AG09319 (cell line): ENCODE measurements around the gene NUFIP2.
A peak's percentile ranks its signal among the peaks of the same experiment; 100 is the strongest.

Experiments
- DNase-seq: peaks from one replicate; pipeline ENCODE4 v3.0.0-alpha.2; 2010; ENCODE audit warnings: low read depth; ENCODE audit errors: extremely low read depth
- TF ChIP-seq, protein P1 (sequence below): IDR thresholded peaks from 2 replicates; pipeline ENCODE4 v1.5.1; 2011; ENCODE audit warnings: low read depth, mild to moderate bottlenecking, inconsistent platforms, low read length, moderate library complexity

NUFIP2 gene

GRCh38 chr17:29243792-29244191, 50.2 kb downstream of the NUFIP2 start:
- no peak for DNase-seq
- TF ChIP-seq, protein P1, sequence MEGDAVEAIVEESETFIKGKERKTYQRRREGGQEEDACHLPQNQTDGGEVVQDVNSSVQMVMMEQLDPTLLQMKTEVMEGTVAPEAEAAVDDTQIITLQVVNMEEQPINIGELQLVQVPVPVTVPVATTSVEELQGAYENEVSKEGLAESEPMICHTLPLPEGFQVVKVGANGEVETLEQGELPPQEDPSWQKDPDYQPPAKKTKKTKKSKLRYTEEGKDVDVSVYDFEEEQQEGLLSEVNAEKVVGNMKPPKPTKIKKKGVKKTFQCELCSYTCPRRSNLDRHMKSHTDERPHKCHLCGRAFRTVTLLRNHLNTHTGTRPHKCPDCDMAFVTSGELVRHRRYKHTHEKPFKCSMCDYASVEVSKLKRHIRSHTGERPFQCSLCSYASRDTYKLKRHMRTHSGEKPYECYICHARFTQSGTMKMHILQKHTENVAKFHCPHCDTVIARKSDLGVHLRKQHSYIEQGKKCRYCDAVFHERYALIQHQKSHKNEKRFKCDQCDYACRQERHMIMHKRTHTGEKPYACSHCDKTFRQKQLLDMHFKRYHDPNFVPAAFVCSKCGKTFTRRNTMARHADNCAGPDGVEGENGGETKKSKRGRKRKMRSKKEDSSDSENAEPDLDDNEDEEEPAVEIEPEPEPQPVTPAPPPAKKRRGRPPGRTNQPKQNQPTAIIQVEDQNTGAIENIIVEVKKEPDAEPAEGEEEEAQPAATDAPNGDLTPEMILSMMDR, result peak; percentile 54

GRCh38 chr17:29242790-29243189, 51.2 kb downstream of the NUFIP2 start:
- DNase-seq, result no peak
- TF ChIP-seq, protein P1, result no peak

DNA sequence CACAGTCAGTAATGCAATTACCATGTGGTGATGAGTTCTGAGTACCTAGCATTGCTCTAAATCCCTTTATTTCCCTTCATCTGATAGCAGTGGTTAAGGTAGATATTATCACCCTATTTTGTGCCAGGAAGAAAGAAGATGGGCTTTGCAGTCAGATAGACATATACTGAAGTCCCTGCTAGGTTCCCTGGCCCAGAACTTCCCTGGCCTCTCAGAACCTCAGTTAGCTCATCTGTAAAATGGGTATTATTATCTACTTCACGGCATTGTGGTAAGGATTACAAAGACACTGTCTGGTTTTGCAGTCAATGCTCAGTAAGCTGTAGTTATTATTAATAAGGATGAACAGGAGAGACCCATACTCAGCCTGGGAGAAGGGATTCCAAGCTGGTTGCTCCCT, 51.9 kb downstream of the NUFIP2 start:
- TF ChIP-seq, protein P1, result no peak

GRCh38 chr17:29240968-29241963, 52.7 kb downstream of the NUFIP2 start:
- DNase-seq, result peak; percentile 81
- TF ChIP-seq, protein P1, result peak; percentile 14

More for the DNA sequence above, 51.9 kb downstream of the NUFIP2 start:
- no peak for DNase-seq

- no peak for DNase-seq
- TF ChIP-seq, protein P1, result no peak
Observed at GRCh38 chr17:29240477-29240876, 53.5 kb downstream of the NUFIP2 start.

DNA sequence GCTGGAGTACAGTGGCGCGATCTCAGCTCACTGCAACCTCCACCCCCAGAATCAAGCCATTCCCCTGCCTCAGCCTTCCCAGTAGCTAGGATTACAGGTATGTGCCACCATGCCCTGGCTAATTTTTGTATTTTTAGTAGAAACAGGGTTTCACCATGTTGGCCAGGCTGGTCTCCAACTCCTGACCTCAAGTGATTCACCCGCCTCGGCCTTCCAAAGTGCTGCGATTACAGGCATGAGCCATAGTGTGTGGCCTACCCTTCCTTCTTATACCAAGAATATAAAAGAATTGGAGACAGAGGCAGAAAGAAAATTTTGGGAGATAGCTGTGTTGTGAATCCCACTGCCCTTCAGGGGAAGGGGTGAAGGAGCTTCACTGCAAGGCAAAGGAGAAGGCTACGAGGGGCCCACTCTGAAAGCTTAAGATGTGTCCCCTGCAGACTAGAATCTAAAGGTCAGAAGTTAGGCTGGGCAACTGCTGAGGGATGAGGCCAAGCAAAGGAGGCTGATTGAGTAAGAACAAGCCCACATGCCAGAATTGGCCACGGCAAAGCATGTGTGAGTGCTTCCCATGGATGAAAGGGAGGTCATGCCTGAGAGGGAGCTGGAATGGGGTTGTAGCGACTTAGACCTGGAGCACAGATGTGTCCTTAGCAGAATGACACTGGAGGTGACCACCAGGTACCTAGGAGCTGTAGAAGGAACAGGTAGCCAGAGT, 55.7 kb downstream of the NUFIP2 start:
- no peak for DNase-seq
- TF ChIP-seq, protein P1, result no peak
